Adrenal gland (tissue), 12 donors: ENCODE measurements around the gene LAMA5. TPM values are rescaled to one million over a fixed set of nuclear protein-coding genes. Genes with fewer than 3 reads are reported as not detected.
A peak's percentile ranks its signal among the peaks of the same experiment; 100 is the strongest.

Experiments used
- DNase-seq, 7 donors: peaks; one replicate each; pipeline ENCODE4 v3.0.0-alpha.2; 2019 to 2020
- H3K27ac ChIP-seq, 5 donors: fragments of 200-600 bp; sonication (generic) in 4 of 5; 1 replicate in 3 of 5; 2 replicates in 2 of 5; pipeline versions ENCODE4 v1.5.1 to v1.8.0; 2016 to 2020; ENCODE audit warnings: mild to moderate bottlenecking in 1 of 5
- H3K27me3 ChIP-seq: fragments of 200-600 bp; 2 replicates; pipeline ENCODE4 v1.8.0; 2021
- H3K36me3 ChIP-seq, 2 donors: fragments of 200-600 bp; replicated peaks in 1 of 2; 1 replicate in 1 of 2; 2 replicates in 1 of 2; pipeline versions ENCODE4 v1.5.1 to v1.8.0; 2018 to 2022
- H3K4me1 ChIP-seq, 2 donors: fragments of 200-600 bp; replicated peaks in 1 of 2; 1 replicate in 1 of 2; 2 replicates in 1 of 2; pipeline versions ENCODE4 v1.5.1 to v1.8.0; 2018 to 2021
- H3K4me3 ChIP-seq, 4 donors: fragments of 200-600 bp; sonication (generic) in 3 of 4; one replicate each; pipeline ENCODE4 v1.5.1; 2016 to 2018
- H3K9me3 ChIP-seq, 3 donors: fragments of 200-600 bp; sonication (generic) in 1 of 3; replicated peaks in 1 of 3; 1 replicate in 2 of 3; 2 replicates in 1 of 3; pipeline versions ENCODE4 v1.5.1 to v1.8.0; 2016 to 2021
- CTCF ChIP-seq, 6 experiments: fragments of 450-650 bp in 4 of 6; fragments of 200-600 bp in 2 of 6; sonication (generic) in 1 of 6; IDR thresholded peaks; 1 replicate in 5 of 6; 2 replicates in 1 of 6; pipeline versions ENCODE4 v1.5.1 to v1.8.0; 2016 to 2021; ENCODE audit warnings: antibody characterized with exemption in 6 of 6, mild to moderate bottlenecking in 2 of 6, moderate library complexity in 1 of 6
- POLR2A ChIP-seq, 2 donors: fragments of 450-650 bp; IDR thresholded peaks; one replicate each; pipeline ENCODE4 v1.6.1; 2017; ENCODE audit warnings: antibody characterized with exemption in 2 of 2, mild to moderate bottlenecking in 2 of 2, moderate library complexity in 1 of 2
- WGBS, 4 donors: extraction: QIAGEN DNeasy Blood & Tissue Kit in 2 of 4; methylation state at CpG; one replicate each; pipeline versions ENCODE4 v1.1.5 to v1.1.7; 2013 to 2017; 5-methylcytosine and 5-hydroxymethylcytosine counted together
- intact Hi-C, 2 donors: fragments of 100-400 bp; cut with DNase I; formaldehyde crosslinking; loops; one replicate each; pipeline versions ENCODE4 v1.14.1 to v1.15.0; 2022 to 2023
- polyA plus RNA-seq, 3 donors: library from polyadenylated mRNA; stranded (reverse); fragments of 200-250 nt in 2 of 3; fragments of 350-450 nt in 1 of 3; fragmentation: Illumina TruSeq in 1 of 3; extraction: RNeasy Lipid Tissue Mini Kit (QIAGEN cat#74804) in 1 of 3; gene quantifications; one replicate each; pipeline ENCODE4 v1.2.3, GENCODE V29; 2013 to 2014
- total RNA-seq, 9 donors: library from RNA; depleted of rRNA in 4 of 9; stranded (reverse); fragments of >200 nt in 4 of 9; fragments of 120-200 nt in 1 of 9; fragmentation: NEBNext Ultra II Directional in 1 of 9; extraction: Animal tissue kit (Norgen Biotek cat#: 25700) in 1 of 9; gene quantifications; one replicate each; pipeline versions ENCODE4 v1.1.0 to v1.2.4, GENCODE V29; 2013 to 2023
- donor health status: healthy with polysubstance abuse.
- donor health status: Bipolar disorder and iron deficiency.
- donor health status: DM: yes; HTN: yes; CAD: no.
- donor health status: DM: no; HTN: no; CAD: no.
- donor health status: DM: no; HTN: no; CAD: no.
- donor health status: DM: yes; HTN: yes; CAD: no.

The LAMA5 gene
- total and polyA plus RNA-seq, 12 donors = 2.0 to 537 (median 100) TPM

DNA sequence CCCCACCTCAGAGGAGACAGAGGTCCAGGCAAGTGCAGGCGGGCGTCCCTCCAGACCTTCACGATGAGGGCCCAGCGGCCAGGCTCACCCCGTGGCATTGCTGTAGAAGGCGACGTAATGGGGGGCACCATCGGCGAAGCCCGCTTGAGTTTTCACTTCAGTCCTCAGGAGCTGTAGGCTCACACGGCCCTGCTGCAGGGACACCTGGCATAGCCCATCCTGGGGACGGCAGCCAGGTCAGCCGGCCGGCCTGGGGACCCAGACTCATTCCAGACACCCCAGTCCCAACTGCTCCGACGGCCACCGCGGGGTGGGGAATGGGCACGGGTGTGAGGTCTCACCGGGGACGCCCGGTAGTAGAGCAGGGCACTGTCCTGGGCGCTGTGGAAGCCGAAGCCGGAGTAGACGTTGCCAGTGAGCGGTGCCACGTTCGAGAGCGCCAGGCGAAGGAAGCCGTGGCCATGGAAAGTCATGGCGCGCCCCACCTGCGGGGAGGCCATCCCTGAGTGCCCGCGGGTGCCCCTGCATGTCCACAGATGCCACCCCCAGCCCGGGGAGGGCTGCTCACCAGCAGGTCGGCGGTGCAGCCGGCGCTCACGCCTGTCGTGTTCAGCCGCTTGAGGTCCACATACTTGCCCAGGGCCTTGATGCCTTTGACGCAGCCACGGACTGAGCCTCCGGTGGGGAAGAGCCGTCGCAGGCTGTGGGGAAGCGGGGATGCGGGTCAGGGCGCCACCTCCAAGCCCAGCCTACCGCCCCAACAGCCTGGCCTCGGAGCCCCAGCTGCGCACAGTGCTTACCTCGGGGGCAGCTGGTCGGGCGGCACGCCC, 55.1 kb downstream of the LAMA5 start:
- peaks cover 0 to 90% of the 10 kb centered on the region in 2 donors for H3K36me3 ChIP-seq
- no peak for TF ChIP-seq POLR2A (IDR thresholded peaks at IDR 0.05)
- no peak for TF ChIP-seq CTCF (IDR thresholded peaks at IDR 0.05)
- H3K4me3 ChIP-seq = no peak overlapping the region
- no peaks in the 10 kb centered on the region for H3K9me3 ChIP-seq
- peaks cover 3 to 5% of the 10 kb centered on the region in 2 donors for H3K4me1 ChIP-seq
- no peaks in the 10 kb centered on the region for H3K27me3 ChIP-seq
- intact Hi-C loops = no loop called here
- WGBS, 4 donors = 91 to 95% (median 94%) methylated on average over 30 to 60 of the region's 60 CpGs
- H3K27ac ChIP-seq = no peak overlapping the region
- no peak for DNase-seq

DNA sequence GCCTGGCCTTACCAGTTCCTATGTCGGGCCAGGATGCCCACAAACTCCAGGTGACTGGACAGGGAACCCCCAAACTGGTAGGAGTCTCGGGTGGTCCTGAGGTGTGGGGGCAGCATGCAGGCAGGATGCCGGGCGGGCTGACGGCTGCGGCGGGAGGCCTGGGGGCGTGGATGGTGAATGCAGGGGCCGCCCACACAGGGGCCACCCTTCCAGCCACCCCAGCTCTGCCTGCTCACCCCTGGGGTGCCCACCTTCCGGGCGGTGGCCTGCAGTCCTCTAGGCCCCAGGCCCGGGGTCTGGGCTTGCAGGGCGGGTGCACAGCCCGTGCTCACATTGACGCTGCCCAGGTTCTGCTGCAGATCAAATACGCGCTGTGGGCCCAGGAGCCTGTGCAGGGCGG, 56.0 kb downstream of the LAMA5 start:
- Histone ChIP-seq H3K4me3 (no peak overlapping the region), H3K9me3 (no peaks in the 10 kb centered on the region), H3K36me3 (peaks cover 0 to 90% of the 10 kb centered on the region in 2 donors), H3K27me3 (no peaks in the 10 kb centered on the region), H3K4me1 (peaks cover 5 to 11% of the 10 kb centered on the region in 2 donors), H3K27ac (peak overlapping the region in 1 of 5 donors; percentile 16)
- intact Hi-C loops = no loop called here
- 90 to 98% (median 94%) methylated on average over 4 to 18 of the region's 18 CpGs for WGBS, 4 donors
- TF ChIP-seq POLR2A (IDR thresholded peaks at IDR 0.05) (no peak), CTCF (IDR thresholded peaks at IDR 0.05) (no peak)
- DNase-seq = no peak

GRCh38 chr20:62310757-62311121, 56.4 kb downstream of the LAMA5 start:
- intact Hi-C loops = no loop called here
- H3K27ac ChIP-seq = peak overlapping the region in 1 of 5 donors; percentile 16
- H3K9me3 ChIP-seq = no peaks in the 10 kb centered on the region
- H3K36me3 ChIP-seq = peaks cover 0 to 90% of the 10 kb centered on the region in 2 donors
- H3K4me3 ChIP-seq = no peak overlapping the region
- peaks cover 5 to 15% of the 10 kb centered on the region in 2 donors for H3K4me1 ChIP-seq
- TF ChIP-seq POLR2A (IDR thresholded peaks at IDR 0.05) (no peak), CTCF (IDR thresholded peaks at IDR 0.05) (no peak)
- no peak for DNase-seq
- WGBS, 4 donors = 74 to 79% (median 77%) methylated on average over 6 to 25 of the region's 25 CpGs
- no peaks in the 10 kb centered on the region for H3K27me3 ChIP-seq

GRCh38 chr20:62309947-62310756, 57.0 kb downstream of the LAMA5 start:
- no peaks in the 10 kb centered on the region for H3K9me3 ChIP-seq
- no peaks in the 10 kb centered on the region for H3K27me3 ChIP-seq
- 78 to 88% (median 81%) methylated on average over 9 to 29 of the region's 29 CpGs for WGBS, 4 donors
- H3K27ac ChIP-seq = peak overlapping the region in 1 of 5 donors; percentile 34
- H3K36me3 ChIP-seq = peaks cover 0 to 90% of the 10 kb centered on the region in 2 donors
- DNase-seq = no peak
- no peak overlapping the region for H3K4me3 ChIP-seq
- peaks cover 10 to 21% of the 10 kb centered on the region in 2 donors for H3K4me1 ChIP-seq
- TF ChIP-seq CTCF (IDR thresholded peaks at IDR 0.05) (no peak), POLR2A (IDR thresholded peaks at IDR 0.05) (no peak)
- intact Hi-C loops = loop anchor here (10.0 kb wide), 3 partner anchors 45 to 485 kb away; partner anchors contain the start of gene MRGBP (in 1 of the 2)
